Measurements from ENCODE around the gene SPATA13.
"Not testable (repeated sequence)": the region's sequence is repeated elsewhere in the genome, so short reads cannot be mapped to it uniquely, and the experiment has no call there.

The SPATA13 gene

GRCh38 chr13:24286624-24287023 lies 126.1 kb downstream of the SPATA13 start:
- DNase-seq = no peak

- no peak for DNase-seq
These were observed 127.3 kb downstream of the SPATA13 start for GRCh38 chr13:24287748-24288287.

GRCh38 chr13:24288870-24289269 lies 128.3 kb downstream of the SPATA13 start:
- DNase-seq = no peak

- no peak for DNase-seq
These were observed 129.9 kb downstream of the SPATA13 start for GRCh38 chr13:24290280-24290932.

DNA sequence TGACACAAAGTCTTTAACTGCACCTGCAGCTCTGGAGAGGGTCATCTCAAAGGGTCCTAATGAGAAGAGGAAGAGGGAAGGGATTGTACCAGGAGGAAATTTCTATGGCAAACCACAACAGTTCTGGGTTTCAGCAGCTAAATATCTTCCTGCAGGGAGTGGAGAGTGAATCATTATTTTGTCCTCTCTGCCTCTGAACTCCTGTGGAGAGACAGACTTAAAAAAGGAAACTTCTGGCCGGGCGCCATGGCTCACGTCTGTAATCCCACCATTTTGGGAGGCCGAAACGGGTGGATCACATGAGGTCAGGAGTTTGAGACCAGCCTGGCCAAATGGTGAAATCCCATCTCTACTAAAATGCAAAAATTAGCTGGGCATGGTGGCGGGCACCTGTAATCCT lies 132.0 kb downstream of the SPATA13 start:
- no peak for DNase-seq

- DNase-seq = no peak
These were observed 133.2 kb downstream of the SPATA13 start for GRCh38 chr13:24293746-24294145.

- DNase-seq = no peak
These were observed 139.1 kb downstream of the SPATA13 start for GRCh38 chr13:24299488-24300114.

- DNase-seq = no peak
These were observed 140.9 kb downstream of the SPATA13 start for GRCh38 chr13:24301434-24301833.

- DNase-seq = no peak
These were observed 141.4 kb downstream of the SPATA13 start for GRCh38 chr13:24301911-24302310.

- DNase-seq = no peak
These were observed 144.1 kb downstream of the SPATA13 start for GRCh38 chr13:24304620-24305019.

GRCh38 chr13:24306632-24307031 lies 146.1 kb downstream of the SPATA13 start:
- DNase-seq = no peak

DNA sequence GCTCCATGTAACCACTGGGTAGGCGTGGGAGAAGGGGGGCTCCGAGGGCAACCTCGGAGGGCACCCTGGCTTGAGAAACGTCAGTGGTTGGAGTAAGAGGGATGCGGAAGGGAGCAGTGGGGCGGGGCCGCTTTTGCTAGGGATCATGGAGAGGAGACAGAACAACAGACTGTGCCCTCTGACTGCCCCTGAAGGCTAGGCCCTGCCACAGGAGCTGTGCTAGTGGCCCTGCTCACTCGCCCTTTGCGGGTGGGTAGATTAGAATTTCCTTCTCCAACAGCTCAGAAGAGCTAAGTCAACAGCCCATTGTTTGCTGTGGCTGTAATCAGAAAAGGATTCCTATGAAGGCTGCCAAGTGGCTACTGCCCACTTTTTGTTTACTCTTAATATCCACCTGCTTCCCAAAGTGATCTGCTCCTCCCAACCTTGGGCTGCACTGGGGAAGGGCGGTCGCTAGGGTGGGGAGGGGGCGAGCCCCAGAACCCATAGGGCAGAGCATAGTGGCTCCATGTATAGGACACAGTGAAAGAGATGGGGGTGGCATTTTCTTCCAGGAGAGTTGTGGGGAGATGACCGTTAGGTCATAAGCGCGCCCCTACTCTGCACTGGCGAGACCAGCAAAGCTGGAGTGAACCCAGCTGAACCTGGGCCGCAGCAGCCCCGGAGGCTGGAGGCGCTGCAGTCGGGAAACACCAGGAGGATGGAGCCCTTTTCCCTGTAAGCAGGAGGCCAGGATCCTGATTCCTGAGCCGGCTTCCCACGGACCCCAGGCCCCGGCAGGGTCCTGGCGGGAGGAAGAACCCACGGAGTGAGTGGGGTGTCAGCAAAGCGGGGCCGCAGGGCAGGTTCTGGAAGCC lies 146.9 kb downstream of the SPATA13 start:
- no peak for DNase-seq

DNA sequence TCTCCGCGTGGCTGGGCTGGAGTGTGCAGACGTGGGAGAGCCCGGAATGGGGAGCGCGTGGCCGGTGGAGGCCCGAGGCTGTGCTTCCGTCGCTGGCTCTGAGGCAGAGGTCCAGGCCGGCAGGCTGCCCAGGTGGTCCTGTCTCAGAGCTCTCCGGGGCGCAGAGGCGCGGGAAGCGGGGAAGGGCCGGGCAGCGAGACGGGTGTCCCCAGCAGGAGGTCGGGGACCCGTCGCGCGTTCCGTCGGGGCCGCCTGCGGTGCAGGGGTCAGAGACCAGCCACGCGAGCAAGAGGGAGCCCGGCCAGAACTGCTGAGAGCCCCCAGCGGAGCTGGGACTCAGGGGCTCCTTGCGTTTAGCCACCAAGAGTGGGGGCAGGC lies 147.5 kb downstream of the SPATA13 start:
- no peak for DNase-seq

GRCh38 chr13:24308488-24309020 lies 148.0 kb downstream of the SPATA13 start:
- no peak for DNase-seq

DNA sequence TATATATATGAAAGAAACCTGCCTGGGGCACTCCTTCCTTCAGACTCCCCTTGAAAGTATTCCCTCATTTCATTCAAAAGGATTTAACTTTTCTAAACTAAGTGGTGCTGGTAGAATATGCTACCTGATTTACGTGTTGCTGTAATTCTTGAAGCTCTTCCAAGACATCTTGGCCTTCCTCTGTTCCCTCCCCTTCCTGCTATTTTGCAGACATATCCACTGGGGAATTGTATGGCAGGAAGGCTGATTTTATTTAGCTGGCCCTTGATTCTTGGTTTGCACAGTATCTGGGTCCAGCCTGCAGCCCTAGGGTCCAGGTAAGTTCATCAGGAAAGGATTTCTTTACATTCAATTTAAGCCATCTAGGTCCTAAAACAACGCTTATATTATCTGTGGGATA lies 148.8 kb downstream of the SPATA13 start, which contains the start of gene C1QTNF9:
Gene C1QTNF9, plus strand, starts transcription at position 281 of the 400 bp plus-strand sequence. CDS start 6,424 bp downstream, outside the sequence.
- DNase-seq = not testable (repeated sequence)

DNA sequence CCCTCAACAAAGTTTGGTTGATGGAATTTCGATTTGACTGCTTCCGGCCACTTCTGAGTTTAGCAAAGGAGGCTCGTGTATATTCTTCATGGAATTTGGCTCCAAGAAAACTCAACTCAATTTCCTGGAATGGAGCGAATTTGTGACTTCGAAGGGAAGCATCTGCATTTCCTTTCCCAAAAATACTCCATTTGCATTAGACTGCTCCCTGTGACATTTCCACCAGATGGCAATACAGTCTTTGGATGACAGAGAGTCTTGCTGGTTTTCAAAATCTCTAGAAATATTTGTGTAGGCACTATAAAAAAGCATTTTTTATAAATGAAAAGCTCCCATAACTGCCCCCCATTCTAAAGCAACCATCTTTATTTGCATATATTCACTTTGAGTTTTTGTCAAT lies 152.9 kb downstream of the SPATA13 start:
- DNase-seq = no peak

- not testable (repeated sequence) for DNase-seq
These were observed 157.3 kb downstream of the SPATA13 start for GRCh38 chr13:24317835-24318234.

- DNase-seq = not testable (repeated sequence)
These were observed 158.4 kb downstream of the SPATA13 start for GRCh38 chr13:24318878-24319277.

DNA sequence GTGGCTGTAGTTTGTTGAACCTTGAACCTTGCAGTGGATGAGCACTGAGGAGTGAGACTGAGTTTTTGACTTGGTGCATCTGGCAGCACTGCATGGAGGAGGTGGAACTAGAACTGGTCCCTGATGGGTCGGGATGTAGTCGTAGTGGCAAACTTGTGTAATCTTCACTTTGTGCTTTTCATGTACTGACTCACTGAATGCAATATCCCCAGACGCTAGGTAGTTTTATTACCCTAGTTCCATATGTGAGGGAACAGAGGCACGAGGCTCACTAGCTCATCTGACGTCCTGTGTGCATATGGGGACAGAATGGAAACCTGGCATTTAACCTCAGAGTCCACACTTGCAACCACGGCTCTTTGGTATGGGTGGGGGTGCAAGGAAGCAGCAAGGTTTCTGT lies 159.1 kb downstream of the SPATA13 start:
- not testable (repeated sequence) for DNase-seq

- not testable (repeated sequence) for DNase-seq
These were observed 160.9 kb downstream of the SPATA13 start for GRCh38 chr13:24321416-24321815.

DNA sequence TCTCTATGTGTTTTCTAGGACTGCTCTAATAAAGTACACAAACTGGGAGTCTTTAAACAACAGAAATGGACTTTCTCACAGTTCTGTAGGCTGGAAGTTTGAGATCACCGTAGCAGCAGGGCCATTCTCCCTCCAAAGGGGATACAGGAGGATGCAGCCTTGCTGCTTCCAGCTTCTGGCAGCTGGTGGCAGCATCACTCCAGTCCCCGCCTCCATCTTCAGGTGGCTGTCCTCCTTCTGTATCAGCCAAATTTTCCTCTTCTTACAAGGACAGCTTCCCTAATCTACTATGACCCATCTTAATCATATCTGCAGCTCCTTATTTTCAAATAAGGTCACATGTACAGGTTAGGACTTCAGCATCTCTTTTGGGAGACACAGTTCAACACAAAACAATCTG lies 161.9 kb downstream of the SPATA13 start:
- DNase-seq = not testable (repeated sequence)

GRCh38 chr13:24323036-24323738 lies 162.7 kb downstream of the SPATA13 start:
- no peak for DNase-seq

DNA sequence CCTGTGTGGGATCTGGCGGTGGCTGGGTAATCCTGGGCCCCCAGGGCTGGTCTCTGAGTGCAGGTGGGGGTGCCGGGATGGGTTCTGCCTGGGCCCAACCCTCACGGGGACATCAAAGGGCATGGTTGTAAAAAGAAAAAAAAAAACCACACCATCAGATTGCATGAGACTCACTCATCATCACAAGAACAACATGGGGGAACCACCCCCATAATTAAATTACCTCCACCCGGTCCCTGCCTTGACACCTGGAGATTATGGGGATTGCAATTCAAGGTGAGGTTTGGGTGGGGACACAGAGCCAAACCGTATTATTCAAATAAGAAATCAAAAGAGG lies 163.2 kb downstream of the SPATA13 start:
- DNase-seq = no peak
